NCI-H2171 treated with DMSO at 0.1 percent for 48 hours (cell line): ENCODE measurements around the gene CYP4A11.
"Not testable (repeated sequence)": the region's sequence is repeated elsewhere in the genome, so short reads cannot be mapped to it uniquely, and the experiment has no call there.

Source experiments
- DNase-seq: peaks from one replicate; lab custom pipeline; 2025; lab: John Stamatoyannopoulos, UW

Gene CYP4A11, protein sequence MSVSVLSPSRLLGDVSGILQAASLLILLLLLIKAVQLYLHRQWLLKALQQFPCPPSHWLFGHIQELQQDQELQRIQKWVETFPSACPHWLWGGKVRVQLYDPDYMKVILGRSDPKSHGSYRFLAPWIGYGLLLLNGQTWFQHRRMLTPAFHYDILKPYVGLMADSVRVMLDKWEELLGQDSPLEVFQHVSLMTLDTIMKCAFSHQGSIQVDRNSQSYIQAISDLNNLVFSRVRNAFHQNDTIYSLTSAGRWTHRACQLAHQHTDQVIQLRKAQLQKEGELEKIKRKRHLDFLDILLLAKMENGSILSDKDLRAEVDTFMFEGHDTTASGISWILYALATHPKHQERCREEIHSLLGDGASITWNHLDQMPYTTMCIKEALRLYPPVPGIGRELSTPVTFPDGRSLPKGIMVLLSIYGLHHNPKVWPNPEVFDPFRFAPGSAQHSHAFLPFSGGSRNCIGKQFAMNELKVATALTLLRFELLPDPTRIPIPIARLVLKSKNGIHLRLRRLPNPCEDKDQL

GRCh38 chr1:46941135-46941694 is at the start of gene CYP4A11:
Gene CYP4A11, minus strand, starts transcription at chr1:46941476. Its CDS starts 43 bp downstream, at chr1:46941433.
- DNase-seq, result no peak

GRCh38 chr1:46990541-46990940 is 49.3 kb upstream of the CYP4A11 start:
- DNase-seq, result not testable (repeated sequence)

DNA sequence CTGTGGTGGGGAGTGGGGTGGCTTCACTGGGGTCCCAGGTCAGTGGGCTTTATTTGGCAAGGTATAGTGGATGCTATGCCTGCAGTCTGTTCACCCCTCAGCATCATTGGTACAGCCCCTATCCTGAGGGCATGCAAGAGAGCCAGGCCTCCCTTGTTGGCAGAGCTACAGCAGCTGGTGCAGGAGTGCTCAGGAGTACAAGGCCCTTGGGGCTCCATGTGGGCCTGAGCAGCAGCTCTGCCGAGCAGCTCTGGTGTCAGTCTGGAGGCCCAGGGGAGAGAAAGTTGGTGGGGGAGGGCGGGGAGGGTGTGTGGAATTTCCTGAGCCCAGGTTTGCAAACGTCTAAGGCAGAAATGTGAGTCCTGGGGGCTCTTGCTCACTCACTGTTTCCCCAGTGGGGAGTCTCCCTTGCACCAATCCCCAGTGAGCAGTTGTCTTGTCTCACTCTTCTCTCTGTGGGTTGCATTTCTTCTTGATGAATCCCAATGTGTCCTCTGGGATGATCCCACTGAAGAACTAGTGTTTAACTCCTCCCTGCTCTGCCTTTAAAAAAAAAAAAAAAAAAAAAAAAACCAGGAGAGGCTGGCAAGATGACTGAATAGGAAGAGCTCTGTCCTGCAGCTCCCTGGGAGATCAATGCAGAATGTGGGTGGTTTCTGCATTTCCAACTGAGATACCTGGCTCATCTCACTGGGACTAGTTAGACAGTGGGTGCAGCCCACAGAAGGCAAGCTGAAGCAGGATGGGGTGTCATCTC is 42.7 kb upstream of the CYP4A11 start:
- DNase-seq, result peak; percentile 67

DNA sequence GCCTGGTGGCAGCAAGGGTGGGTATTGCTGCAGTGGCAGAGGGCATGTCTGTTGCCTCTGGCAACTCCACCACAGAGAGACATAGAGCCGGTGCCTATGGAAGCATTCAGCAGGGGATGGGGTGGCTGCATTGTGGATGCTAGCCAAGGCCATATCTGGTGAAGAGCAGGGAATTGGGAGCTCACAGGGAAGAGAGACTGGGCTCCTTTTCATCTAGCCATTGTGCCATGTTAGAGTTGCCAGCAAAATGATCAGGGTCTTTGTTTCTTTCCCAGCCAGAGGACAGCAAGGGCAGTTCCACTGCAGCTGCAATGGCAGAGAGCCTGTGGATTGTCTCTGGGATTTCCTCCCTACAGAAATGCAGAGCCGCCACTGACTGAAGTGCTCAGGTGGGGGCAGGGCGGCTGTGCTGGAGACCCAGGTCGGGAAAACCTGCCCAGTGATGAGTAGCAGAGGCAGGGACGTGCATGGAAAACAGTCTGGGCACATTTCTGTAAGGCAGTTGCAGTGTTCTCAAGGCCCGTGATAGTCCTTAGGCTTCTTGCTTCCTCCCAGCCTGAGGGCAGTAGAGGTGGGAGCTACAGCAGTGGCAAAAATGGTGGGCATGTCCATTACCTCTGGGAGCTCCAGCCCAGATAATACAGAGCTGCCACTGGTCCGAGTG is 42.0 kb upstream of the CYP4A11 start:
- no peak for DNase-seq

- no peak for DNase-seq
Observed at GRCh38 chr1:46969014-46969619, 27.8 kb upstream of the CYP4A11 start.

- not testable (repeated sequence) for DNase-seq
Observed at GRCh38 chr1:46962272-46962671, 21.0 kb upstream of the CYP4A11 start.

DNA sequence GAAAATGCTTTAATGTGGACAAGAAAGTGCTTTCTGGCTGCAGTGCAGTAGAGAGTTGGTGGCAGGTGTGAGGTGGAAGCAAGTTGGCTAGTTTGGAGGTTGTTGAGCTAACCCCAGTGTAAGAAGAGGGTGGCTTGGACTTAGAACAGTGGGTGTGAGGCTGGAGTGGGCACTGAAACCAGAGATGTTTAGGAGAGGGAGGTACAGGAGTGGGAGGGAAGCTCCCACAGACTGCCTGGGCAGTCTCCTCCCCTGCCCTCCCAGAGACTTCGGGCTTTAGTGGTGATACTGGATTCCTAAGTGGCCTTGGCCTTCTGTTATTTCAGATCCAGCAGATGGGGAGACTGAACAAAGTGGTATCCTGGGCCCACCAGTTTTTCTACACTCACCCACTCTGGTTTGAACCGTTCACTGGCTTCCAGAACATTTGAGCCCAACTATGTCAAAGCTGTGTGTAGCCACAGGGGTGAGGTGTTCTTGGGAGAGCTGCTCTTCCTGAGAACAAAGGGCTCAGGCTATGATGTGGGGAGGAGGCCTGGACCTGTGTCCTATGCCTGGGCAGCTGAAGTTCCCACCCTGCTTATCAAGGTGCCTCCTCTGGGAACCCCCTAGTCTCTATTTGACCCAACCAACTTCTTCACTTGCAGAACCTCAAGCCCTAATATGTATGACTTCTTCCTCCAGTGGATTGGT is 19.9 kb upstream of the CYP4A11 start:
- DNase-seq, result no peak

GRCh38 chr1:46960250-46960649 is 19.0 kb upstream of the CYP4A11 start:
- DNase-seq, result no peak

- DNase-seq, result not testable (repeated sequence)
Observed at GRCh38 chr1:46955116-46955515, 13.8 kb upstream of the CYP4A11 start.

- DNase-seq, result not testable (repeated sequence)
Observed at GRCh38 chr1:46953847-46954246, 12.6 kb upstream of the CYP4A11 start.

DNA sequence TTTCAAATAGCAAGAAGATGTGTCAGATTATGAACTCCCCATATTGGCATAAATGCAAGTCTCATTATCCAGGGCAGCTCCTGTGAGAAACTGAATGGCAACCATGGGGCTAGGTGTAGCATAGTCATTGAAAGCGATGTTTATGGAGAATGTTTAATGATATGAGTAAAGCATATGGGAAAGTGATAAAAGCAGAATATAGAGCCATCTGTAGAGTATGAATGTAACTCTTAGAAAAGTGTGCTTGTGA is 8.1 kb upstream of the CYP4A11 start:
- not testable (repeated sequence) for DNase-seq

GRCh38 chr1:46948629-46949416 is 7.5 kb upstream of the CYP4A11 start:
- DNase-seq, result no peak

DNA sequence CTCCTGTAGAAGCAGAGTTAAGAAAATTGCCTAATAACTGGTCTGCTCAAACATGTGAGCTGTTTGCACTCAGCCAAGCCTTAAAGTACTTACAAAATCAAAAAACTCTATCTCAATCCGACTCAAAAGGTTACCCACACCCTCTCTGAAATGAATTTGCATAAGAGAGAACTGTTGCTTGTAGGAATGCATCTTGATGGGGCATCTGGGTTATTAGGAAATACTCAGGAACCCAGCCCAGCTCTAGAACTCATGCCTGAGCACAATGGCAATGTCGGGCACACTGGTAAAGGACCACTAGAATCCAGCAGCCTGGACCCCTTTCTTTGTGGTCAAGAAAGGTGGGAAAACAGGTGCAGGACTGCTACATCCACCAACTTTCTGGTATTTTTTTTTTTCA is 6.4 kb upstream of the CYP4A11 start:
- not testable (repeated sequence) for DNase-seq

DNA sequence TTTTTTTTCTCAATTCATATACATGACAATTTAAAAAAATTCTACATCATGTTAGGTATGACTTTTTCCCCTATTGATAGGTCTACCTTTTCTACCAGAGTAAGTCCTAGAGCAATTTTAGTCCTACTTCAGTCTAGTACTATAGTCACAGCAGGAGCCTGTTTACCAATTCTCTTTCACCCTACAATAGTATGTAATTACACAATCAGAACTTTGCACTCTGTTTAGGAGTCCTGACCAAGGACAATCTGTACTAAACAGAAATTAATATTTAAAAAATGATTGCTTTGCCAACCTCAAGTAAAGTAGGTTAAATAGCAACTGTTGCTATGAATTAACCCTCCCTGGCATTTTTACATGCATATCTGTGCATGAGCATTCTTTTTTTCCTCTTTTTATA is 810 bp upstream of the CYP4A11 start:
- no peak for DNase-seq

- DNase-seq, result no peak
Observed at GRCh38 chr1:46940307-46940706, 969 bp downstream of the CYP4A11 start.

DNA sequence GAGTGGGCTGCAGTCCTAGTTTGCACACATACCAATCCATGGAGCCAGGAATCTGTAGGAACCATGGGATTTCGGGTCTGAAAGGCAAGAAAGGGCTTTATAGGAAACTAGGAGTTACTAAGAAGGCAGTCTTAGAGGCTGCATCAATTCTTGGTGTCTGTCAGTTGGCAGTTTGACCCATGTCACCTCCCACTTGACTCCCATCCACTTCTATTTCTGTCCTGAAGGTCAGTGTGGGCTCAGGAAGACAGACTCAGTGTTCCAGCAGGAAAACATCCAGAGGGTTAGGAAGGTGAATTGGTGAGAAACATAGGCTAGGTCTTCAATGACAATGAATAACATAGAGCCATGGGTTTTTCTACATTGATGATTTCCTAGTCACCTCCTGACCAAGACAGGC is 4.0 kb downstream of the CYP4A11 start:
- DNase-seq, result no peak

GRCh38 chr1:46936788-46937187 is 4.5 kb downstream of the CYP4A11 start:
- no peak for DNase-seq

GRCh38 chr1:46934852-46935251 is 6.4 kb downstream of the CYP4A11 start:
- not testable (repeated sequence) for DNase-seq

GRCh38 chr1:46932020-46932419 is 9.3 kb downstream of the CYP4A11 start:
- DNase-seq, result not testable (repeated sequence)

GRCh38 chr1:46931151-46931550 is 10.1 kb downstream of the CYP4A11 start:
- no peak for DNase-seq
